SK-MEL-5 (cell line): Measurements from ENCODE around the gene PLEKHB1. TPM values are rescaled to one million over a fixed set of nuclear protein-coding genes. Genes with fewer than 3 reads are reported as not detected.
"Not testable (repeated sequence)": the region's sequence is repeated elsewhere in the genome, so short reads cannot be mapped to it uniquely, and the experiment has no call there.

Source experiments
- DNase-seq: peaks from one replicate; pipeline ENCODE4 v3.0.0-alpha.2; 2016; ENCODE audit warnings: low read depth, low spot score
- in situ Hi-C: cut with HindIII; loops from 2 replicates; pipeline ENCODE4 v1.10.0; 2016; ENCODE audit warnings: low sequenced_read_pairs, high pct_unique_total_duplicates, low pct_unique_long_range_greater_than_20kb
- total RNA-seq: library from RNA; depleted of rRNA; stranded (reverse); fragments of >200 nt; shearing (Covaris generic); gene quantifications from 2 replicates; pipeline ENCODE4 v1.2.3, GENCODE V29; 2014; rRNA removed

Gene PLEKHB1
- total RNA-seq, 1 experiment from 2014 or later, result 48.5 TPM

GRCh38 chr11:73661035-73661628, 14.8 kb downstream of the PLEKHB1 start:
- in situ Hi-C loops, result no loop called here
- peak; percentile 91 for DNase-seq

- DNase-seq, result no peak
- in situ Hi-C loops, result no loop called here
Observed at GRCh38 chr11:73662445-73663157, 16.2 kb downstream of the PLEKHB1 start.

- in situ Hi-C loops, result no loop called here
Observed at GRCh38 chr11:73663604-73664495, 17.5 kb downstream of the PLEKHB1 start.

GRCh38 chr11:73664877-73665276, 18.5 kb downstream of the PLEKHB1 start:
- in situ Hi-C loops, result no loop called here
- DNase-seq, result no peak

More at GRCh38 chr11:73663604-73664495, 17.5 kb downstream of the PLEKHB1 start:
- no peak for DNase-seq

- in situ Hi-C loops, result no loop called here
Observed at GRCh38 chr11:73667891-73668290, 21.5 kb downstream of the PLEKHB1 start.

GRCh38 chr11:73670808-73671207, 24.4 kb downstream of the PLEKHB1 start:
- in situ Hi-C loops, result no loop called here
- no peak for DNase-seq

More at GRCh38 chr11:73667891-73668290, 21.5 kb downstream of the PLEKHB1 start:
- DNase-seq, result no peak

- in situ Hi-C loops, result no loop called here
- DNase-seq, result no peak
Observed at GRCh38 chr11:73671701-73672100, 25.3 kb downstream of the PLEKHB1 start.

GRCh38 chr11:73676552-73676951, 30.2 kb downstream of the PLEKHB1 start:
- in situ Hi-C loops, result not testable (repeated sequence)

GRCh38 chr11:73680687-73681086, 34.3 kb downstream of the PLEKHB1 start:
- in situ Hi-C loops, result no loop called here
- no peak for DNase-seq

More at GRCh38 chr11:73676552-73676951, 30.2 kb downstream of the PLEKHB1 start:
- not testable (repeated sequence) for DNase-seq

GRCh38 chr11:73693899-73694525, 47.6 kb downstream of the PLEKHB1 start:
- in situ Hi-C loops, result loop anchor here (10.0 kb wide), 1 partner anchor 159 kb away; no protein-coding TSS in a partner anchor
- no peak for DNase-seq

- no peak for DNase-seq
- in situ Hi-C loops, result no loop called here
Observed at GRCh38 chr11:73705053-73705452, 58.7 kb downstream of the PLEKHB1 start.

- in situ Hi-C loops, result no loop called here
- DNase-seq, result no peak
Observed at GRCh38 chr11:73710964-73711363, 64.6 kb downstream of the PLEKHB1 start.

Other genes starting within 250 kb of the PLEKHB1 start
- 25.7 and 27.0 TPM in 2 replicates for gene FAM168A, start 48.5 kb upstream of the PLEKHB1 start, total RNA-seq
- 78.3 and 82.4 TPM in 2 replicates for gene RAB6A, start 114.5 kb downstream of the PLEKHB1 start, total RNA-seq
- 111 and 119 TPM in 2 replicates for gene MRPL48, start 141.3 kb downstream of the PLEKHB1 start, total RNA-seq
- 149 TPM in 2 replicates for gene COA4, start 230.3 kb downstream of the PLEKHB1 start, total RNA-seq
- 15.7 and 17.7 TPM in 2 replicates for gene PAAF1, start 230.4 kb downstream of the PLEKHB1 start, total RNA-seq